ENCODE data around the gene NLRC5. TPM values are rescaled to one million over a fixed set of nuclear protein-coding genes. Genes with fewer than 3 reads are reported as not detected.

The NLRC5 gene
- total and polyA plus RNA-seq, 2 donors (not counting 3 experiments of a cell fraction or from before 2014, with no cell fraction given): 7.4 to 26.3 TPM

GRCh38 chr16:56950455-56950854 is 38.9 kb upstream of the NLRC5 start:
- Histone ChIP-seq H3K79me2 (ENCODE audit: control insufficient read depth, insufficient read depth, low read length) (no peaks in the 10 kb centered on the region), H3K4me3 (replicated peaks in 1 of 3; ENCODE audit: insufficient read depth in 1 of 3, low read depth in 1 of 3, low read length in 3 of 3) (no peak overlapping the region), H3K27me3 (ENCODE audit: control insufficient read depth in 2 of 2, insufficient read depth in 2 of 2, low read length in 2 of 2) (no peaks in the 10 kb centered on the region), H2AFZ (ENCODE audit: low read depth, low read length) (no peak overlapping the region), H3K9me1 (replicated peaks; ENCODE audit: control insufficient read depth, extremely low read depth, insufficient read depth, low read length) (no peaks in the 10 kb centered on the region), H3K9me3 (replicated peaks; ENCODE audit: control insufficient read depth, insufficient read depth, low read length) (no peaks in the 10 kb centered on the region), H3K4me2 (ENCODE audit: insufficient read depth, low read length) (no peak overlapping the region), H3K4me1 (ENCODE audit: control insufficient read depth, extremely low read depth, insufficient read depth, low read length) (no peaks in the 10 kb centered on the region), H4K20me1 (replicated peaks; ENCODE audit: control insufficient read depth, extremely low read depth, insufficient read depth, low read length) (no peaks in the 10 kb centered on the region), H3K9ac (replicated peaks; ENCODE audit: extremely low read depth, insufficient read depth, low read length) (no peak overlapping the region), H3K27ac (ENCODE audit: insufficient read depth, low read depth, low read length) (no peak overlapping the region), H3K36me3 (ENCODE audit: control insufficient read depth in 2 of 2, extremely low read depth in 1 of 2, insufficient read depth in 2 of 2, low read length in 2 of 2) (peaks cover 0 to under 1% of the 10 kb centered on the region in 2 experiments)
- TF ChIP-seq JUN (IDR thresholded peaks at IDR 0.05; ENCODE audit: borderline replicate concordance, insufficient read depth, insufficient read length, low read depth) (no peak), CTCF (IDR thresholded peaks at IDR 0.05; ENCODE audit: extremely low read depth in 1 of 2, insufficient read depth in 1 of 2, low read depth in 1 of 2, low read length in 2 of 2) (no peak)
- DNase-seq (ENCODE audit: low read depth, low spot score) (no peak), FAIRE-seq (no peak)
- CTCF ChIA-PET: interaction anchor here (0.8 to 4.1 kb wide), 11 partner anchors 11 to 161 kb away, joined by 3 to 54 read pairs (median 3); partner anchors contain the start of genes CETP and NLRC5
- intact Hi-C loops (cut with micrococcal nuclease) (no loop called here), dilution Hi-C loops (cut with MboI; ENCODE audit: extremely low pct_ligation_motif_present, low sequenced_read_pairs) (no loop called here)
- no TSS peak for BruUV-seq (replicated peaks)
- POLR2A ChIA-PET: no interaction called here

- peak; percentile 64 for FAIRE-seq
- no TSS peak for BruUV-seq (replicated peaks)
- CTCF ChIA-PET: interaction anchor here (0.8 to 4.1 kb wide), 11 partner anchors 10 to 162 kb away, joined by 3 to 54 read pairs (median 3); partner anchors contain the start of genes CETP and NLRC5
Measured at GRCh38 chr16:56950881-56951771, 38.2 kb upstream of the NLRC5 start.

More at GRCh38 chr16:56950881-56951771, 38.2 kb upstream of the NLRC5 start:
- Histone ChIP-seq H3K27ac (ENCODE audit: insufficient read depth, low read depth, low read length) (no peak overlapping the region), H4K20me1 (replicated peaks; ENCODE audit: control insufficient read depth, extremely low read depth, insufficient read depth, low read length) (no peaks in the 10 kb centered on the region), H3K79me2 (ENCODE audit: control insufficient read depth, insufficient read depth, low read length) (no peaks in the 10 kb centered on the region), H3K9ac (replicated peaks; ENCODE audit: extremely low read depth, insufficient read depth, low read length) (no peak overlapping the region), H3K9me3 (replicated peaks; ENCODE audit: control insufficient read depth, insufficient read depth, low read length) (no peaks in the 10 kb centered on the region), H3K4me1 (ENCODE audit: control insufficient read depth, extremely low read depth, insufficient read depth, low read length) (no peaks in the 10 kb centered on the region), H3K4me3 (replicated peaks in 1 of 3; ENCODE audit: insufficient read depth in 1 of 3, low read depth in 1 of 3, low read length in 3 of 3) (no peak overlapping the region), H2AFZ (ENCODE audit: low read depth, low read length) (no peak overlapping the region), H3K9me1 (replicated peaks; ENCODE audit: control insufficient read depth, extremely low read depth, insufficient read depth, low read length) (no peaks in the 10 kb centered on the region), H3K27me3 (ENCODE audit: control insufficient read depth in 2 of 2, insufficient read depth in 2 of 2, low read length in 2 of 2) (no peaks in the 10 kb centered on the region), H3K4me2 (ENCODE audit: insufficient read depth, low read length) (no peak overlapping the region), H3K36me3 (ENCODE audit: control insufficient read depth in 2 of 2, extremely low read depth in 1 of 2, insufficient read depth in 2 of 2, low read length in 2 of 2) (no peaks in the 10 kb centered on the region)
- POLR2A ChIA-PET: no interaction called here
- DNase-seq (ENCODE audit: low read depth, low spot score): peak; percentile 59
- intact Hi-C loops (cut with micrococcal nuclease): loop anchor here (1.0 kb wide), 2 partner anchors 84 to 158 kb away; no protein-coding TSS in a partner anchor
- dilution Hi-C loops (cut with MboI; ENCODE audit: extremely low pct_ligation_motif_present, low sequenced_read_pairs): no loop called here
- TF ChIP-seq CTCF (IDR thresholded peaks at IDR 0.05; ENCODE audit: extremely low read depth in 1 of 2, insufficient read depth in 1 of 2, low read depth in 1 of 2, low read length in 2 of 2): peak; percentile 63 to 76
- no peak for TF ChIP-seq FOS (IDR thresholded peaks at IDR 0.05; ENCODE audit: borderline replicate concordance, insufficient read depth, low read length)
- no peak for TF ChIP-seq POLR2AphosphoS5 (IDR thresholded peaks at IDR 0.05; ENCODE audit: insufficient read depth, low read depth, low read length)
- TF ChIP-seq MYC (IDR thresholded peaks at IDR 0.05; ENCODE audit: low read depth, low read length): no peak

Data from endothelial cell of umbilical vein (primary cell).